ENCODE results near the gene EXOC2. TPM values are rescaled to one million over a fixed set of nuclear protein-coding genes. Genes with fewer than 3 reads are reported as not detected.

EXOC2 gene
- total RNA-seq, 1 donor from 2014 or later: 22.6 TPM

- Mint-ChIP-seq H3K36me3 (ENCODE audit: low read depth) (peaks cover 10% of the 10 kb centered on the region), H3K4me3 (no peak overlapping the region), H3K27me3 (ENCODE audit: low read depth) (no peaks in the 10 kb centered on the region), H3K27ac (ENCODE audit: unreplicated experiment) (no peak overlapping the region), H3K9me3 (peaks cover 2% of the 10 kb centered on the region), H3K4me1 (no peaks in the 10 kb centered on the region)
- no peak for DNase-seq (ENCODE audit: low read depth, low spot score)
- TF ChIP-seq, protein P1, sequence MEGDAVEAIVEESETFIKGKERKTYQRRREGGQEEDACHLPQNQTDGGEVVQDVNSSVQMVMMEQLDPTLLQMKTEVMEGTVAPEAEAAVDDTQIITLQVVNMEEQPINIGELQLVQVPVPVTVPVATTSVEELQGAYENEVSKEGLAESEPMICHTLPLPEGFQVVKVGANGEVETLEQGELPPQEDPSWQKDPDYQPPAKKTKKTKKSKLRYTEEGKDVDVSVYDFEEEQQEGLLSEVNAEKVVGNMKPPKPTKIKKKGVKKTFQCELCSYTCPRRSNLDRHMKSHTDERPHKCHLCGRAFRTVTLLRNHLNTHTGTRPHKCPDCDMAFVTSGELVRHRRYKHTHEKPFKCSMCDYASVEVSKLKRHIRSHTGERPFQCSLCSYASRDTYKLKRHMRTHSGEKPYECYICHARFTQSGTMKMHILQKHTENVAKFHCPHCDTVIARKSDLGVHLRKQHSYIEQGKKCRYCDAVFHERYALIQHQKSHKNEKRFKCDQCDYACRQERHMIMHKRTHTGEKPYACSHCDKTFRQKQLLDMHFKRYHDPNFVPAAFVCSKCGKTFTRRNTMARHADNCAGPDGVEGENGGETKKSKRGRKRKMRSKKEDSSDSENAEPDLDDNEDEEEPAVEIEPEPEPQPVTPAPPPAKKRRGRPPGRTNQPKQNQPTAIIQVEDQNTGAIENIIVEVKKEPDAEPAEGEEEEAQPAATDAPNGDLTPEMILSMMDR (conservative IDR thresholded peaks at IDR 0.05): no peak
These were observed 144.8 kb downstream of the EXOC2 start for GRCh38 chr6:548091-548490.

GRCh38 chr6:540490-540889 lies 152.4 kb downstream of the EXOC2 start:
- peaks cover 55% of the 10 kb centered on the region for H3K36me3 Mint-ChIP-seq (ENCODE audit: low read depth)
- no peaks in the 10 kb centered on the region for H3K27me3 Mint-ChIP-seq (ENCODE audit: low read depth)
- H3K27ac Mint-ChIP-seq (ENCODE audit: unreplicated experiment): no peak overlapping the region
- TF ChIP-seq, protein P1 (conservative IDR thresholded peaks at IDR 0.05): no peak
- no peak for DNase-seq (ENCODE audit: low read depth, low spot score)
- H3K4me1 Mint-ChIP-seq: no peaks in the 10 kb centered on the region
- peaks cover 16% of the 10 kb centered on the region for H3K9me3 Mint-ChIP-seq
- H3K4me3 Mint-ChIP-seq: no peak overlapping the region

DNA sequence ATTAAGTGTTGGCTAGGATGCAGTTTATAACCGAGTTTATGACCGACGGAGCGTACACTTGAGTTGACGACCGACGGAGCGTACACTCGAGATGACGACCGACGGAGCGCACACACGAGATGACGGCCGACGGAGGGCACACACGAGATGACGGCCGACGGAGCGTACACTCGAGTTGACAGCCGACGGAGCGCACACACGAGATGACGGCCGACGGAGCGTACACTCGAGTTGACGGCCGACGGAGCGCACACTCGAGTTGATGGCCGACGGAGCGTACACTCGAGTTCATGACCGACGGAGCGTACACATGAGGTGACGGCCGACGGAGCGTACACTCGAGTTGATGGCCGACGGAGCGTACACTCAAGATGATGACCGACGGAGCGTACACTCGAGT lies 155.8 kb downstream of the EXOC2 start:
- H3K27me3 Mint-ChIP-seq (ENCODE audit: low read depth): no peaks in the 10 kb centered on the region
- peaks cover 36% of the 10 kb centered on the region for H3K36me3 Mint-ChIP-seq (ENCODE audit: low read depth)
- H3K4me1 Mint-ChIP-seq: no peaks in the 10 kb centered on the region
- H3K27ac Mint-ChIP-seq (ENCODE audit: unreplicated experiment): no peak overlapping the region
- DNase-seq (ENCODE audit: low read depth, low spot score): no peak
- no peak overlapping the region for H3K4me3 Mint-ChIP-seq
- H3K9me3 Mint-ChIP-seq: peaks cover 13% of the 10 kb centered on the region
- TF ChIP-seq, protein P1 (conservative IDR thresholded peaks at IDR 0.05): no peak

- DNase-seq (ENCODE audit: low read depth, low spot score): no peak
- Mint-ChIP-seq H3K4me1 (peaks cover 3% of the 10 kb centered on the region), H3K4me3 (no peak overlapping the region), H3K36me3 (ENCODE audit: low read depth) (peaks cover 7% of the 10 kb centered on the region), H3K27me3 (ENCODE audit: low read depth) (no peaks in the 10 kb centered on the region), H3K9me3 (no peaks in the 10 kb centered on the region), H3K27ac (ENCODE audit: unreplicated experiment) (no peak overlapping the region)
- TF ChIP-seq, protein P1 (conservative IDR thresholded peaks at IDR 0.05): no peak
These were observed 162.5 kb downstream of the EXOC2 start for GRCh38 chr6:530425-530824.

DNA sequence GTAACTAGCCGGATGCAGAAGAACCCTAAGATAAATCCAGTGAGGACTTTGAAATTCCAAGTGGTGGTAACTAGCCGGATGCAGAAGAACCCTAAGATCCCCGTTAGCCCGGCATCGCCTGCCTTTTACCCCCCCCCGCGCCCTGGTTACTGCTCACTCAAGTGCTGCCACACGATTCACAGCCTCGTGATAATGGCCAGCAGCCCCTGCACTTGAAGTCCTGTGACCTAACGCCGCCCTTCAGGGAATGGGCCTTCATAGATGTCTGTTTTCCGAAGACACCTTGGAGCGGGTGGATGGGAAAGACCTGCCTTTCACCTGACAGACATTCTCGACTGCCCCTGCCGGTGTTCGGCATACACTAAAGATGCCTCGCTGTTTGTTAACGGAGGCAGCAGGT lies 163.9 kb downstream of the EXOC2 start:
- no peaks in the 10 kb centered on the region for H3K27me3 Mint-ChIP-seq (ENCODE audit: low read depth)
- DNase-seq (ENCODE audit: low read depth, low spot score): no peak
- no peaks in the 10 kb centered on the region for H3K9me3 Mint-ChIP-seq
- TF ChIP-seq, protein P1 (conservative IDR thresholded peaks at IDR 0.05): no peak
- peaks cover 3% of the 10 kb centered on the region for H3K4me1 Mint-ChIP-seq
- no peak overlapping the region for H3K27ac Mint-ChIP-seq (ENCODE audit: unreplicated experiment)
- H3K36me3 Mint-ChIP-seq (ENCODE audit: low read depth): peaks cover 9% of the 10 kb centered on the region
- H3K4me3 Mint-ChIP-seq: no peak overlapping the region

Data from neural crest cell (in vitro differentiated cells).